Panc1 (cell line): Measurements from ENCODE around the gene SLC9A6. TPM values are rescaled to one million over a fixed set of nuclear protein-coding genes. Genes with fewer than 3 reads are reported as not detected.

Source experiments
- ATAC-seq: fragments of 200-7000 bp; cut with Tn5 transposase; 2 replicates; pipeline ENCODE4 v1.9.1; 2020; ENCODE audit warnings: mild to moderate bottlenecking, moderate library complexity
- BruUV-seq: library from RNA; stranded (reverse); fragments of 400-500 nt; replicated peaks from 2 replicates; lab custom pipeline; 2021; lab: Mats Ljungman, UMichigan
- CTCF ChIA-PET: fragments of 300-600 bp; sonication (Branson Sonifier 250); formaldehyde crosslinking; loops from one replicate; lab custom pipeline; 2022; ENCODE audit warnings: antibody characterized with exemption; lab: Charles Lee
- POLR2A ChIA-PET: fragments of 300-600 bp; sonication (Branson Sonifier 250); formaldehyde crosslinking; loops from one replicate; lab custom pipeline; 2022; ENCODE audit warnings: antibody characterized with exemption; lab: Charles Lee
- DNase-seq: peaks from one replicate; pipeline ENCODE4 v3.0.0-alpha.2; 2010; ENCODE audit warnings: low read depth, low spot score
- H3K27ac ChIP-seq: 2 replicates; pipeline ENCODE4 v1.5.1; 2011; ENCODE audit warnings: mild to moderate bottlenecking, low read length, inconsistent platforms
- H3K27me3 ChIP-seq: fragments of 200-500 bp; sonication (Bioruptor generic); 2 replicates; pipeline ENCODE4 v1.6.0; 2014; ENCODE audit warnings: low read length, inconsistent platforms; ENCODE audit not compliant: control insufficient read depth, insufficient read depth
- H3K36me3 ChIP-seq: fragments of 200-500 bp; sonication (Bioruptor generic); 2 replicates; pipeline ENCODE4 v1.5.1; 2014; ENCODE audit warnings: inconsistent platforms, mild to moderate bottlenecking, low read length, moderate library complexity; ENCODE audit not compliant: control insufficient read depth, insufficient read depth
- H3K4me1 ChIP-seq: 2 replicates; pipeline ENCODE4 v1.5.1; 2011; ENCODE audit warnings: inconsistent platforms, mild to moderate bottlenecking, low read length, moderate library complexity; ENCODE audit not compliant: control insufficient read depth, insufficient read depth
- H3K4me3 ChIP-seq, 2 experiments: 2 replicates each; pipeline ENCODE4 v1.5.1; 2011 to 2012; ENCODE audit warnings: low read depth in 2 of 2, low read length in 2 of 2, mild to moderate bottlenecking in 2 of 2, inconsistent platforms in 1 of 2, moderate library complexity in 1 of 2
- H3K9me3 ChIP-seq: fragments of 200-500 bp; sonication (Bioruptor generic); 2 replicates; pipeline ENCODE4 v1.5.1; 2014; ENCODE audit warnings: low read depth, mild to moderate bottlenecking, inconsistent platforms, low read length, moderate library complexity; ENCODE audit not compliant: control insufficient read depth, insufficient read depth
- CTCF ChIP-seq: fragments of 450-650 bp; IDR thresholded peaks from 2 replicates; pipeline ENCODE4 v1.5.1; 2017; ENCODE audit warnings: mild to moderate bottlenecking
- POLR2AphosphoS5 ChIP-seq: IDR thresholded peaks from 2 replicates; pipeline ENCODE4 v1.6.1; 2012; ENCODE audit warnings: mild to moderate bottlenecking, low read depth, low read length, moderate library complexity
- REST ChIP-seq, 2 experiments: IDR thresholded peaks; 2 replicates each; pipeline ENCODE4 v1.6.1; 2011 to 2012; ENCODE audit warnings: low read depth in 2 of 2, control low read depth in 1 of 2, low read length in 1 of 2, mild to moderate bottlenecking in 1 of 2, moderate library complexity in 1 of 2; ENCODE audit not compliant: insufficient read depth in 1 of 2
- SIN3A ChIP-seq: IDR thresholded peaks from 2 replicates; pipeline ENCODE4 v1.6.1; 2012; ENCODE audit warnings: low read depth, mild to moderate bottlenecking, low read length, moderate library complexity, borderline replicate concordance; ENCODE audit not compliant: insufficient read depth
- TCF7L2 ChIP-seq: IDR thresholded peaks from 2 replicates; pipeline ENCODE4 v1.6.1; 2011; ENCODE audit warnings: mild to moderate bottlenecking, low read depth, low read length, inconsistent platforms
- in situ Hi-C: cut with HindIII; loops from 2 replicates; pipeline ENCODE4 v1.10.0; 2016; ENCODE audit warnings: low sequenced_read_pairs, low pct_unique_long_range_greater_than_20kb
- intact Hi-C: fragments of 100-400 bp; cut with micrococcal nuclease; formaldehyde crosslinking; loops from one replicate; pipeline ENCODE4 v1.10.0; 2022; ENCODE audit not compliant: unreplicated experiment
- total RNA-seq: library from RNA; stranded (reverse); gene quantifications from one replicate; pipeline ENCODE4 v1.2.1, GENCODE V29; 2021; ENCODE audit not compliant: unreplicated experiment

SLC9A6 gene
- total RNA-seq, 1 experiment from 2014 or later: 22.0 TPM

- DNase-seq: no peak
- ATAC-seq: no peak
- in situ Hi-C loops: no loop called here
These were observed 76.1 kb downstream of the SLC9A6 start for GRCh38 chrX:136061286-136061685.

GRCh38 chrX:136061696-136062095, 76.5 kb downstream of the SLC9A6 start:
- in situ Hi-C loops (no loop called here), intact Hi-C loops (no loop called here)
- TF ChIP-seq SIN3A (no peak), POLR2AphosphoS5 (no peak), CTCF (no peak), TCF7L2 (no peak), REST (IDR thresholded peaks at IDR 0.05; ENCODE audit: insufficient read depth in 1 of 2, low read depth in 2 of 2, low read length in 1 of 2) (no peak)
- ATAC-seq (no peak), DNase-seq (no peak)
- CTCF ChIA-PET: no interaction called here
- no TSS peak for BruUV-seq
- H3K27ac ChIP-seq: no peak overlapping the region
- H3K9me3 ChIP-seq: no peaks in the 10 kb centered on the region
- no peaks in the 10 kb centered on the region for H3K36me3 ChIP-seq
- no peak overlapping the region for H3K4me3 ChIP-seq
- H3K4me1 ChIP-seq: no peaks in the 10 kb centered on the region
- POLR2A ChIA-PET: no interaction called here
- peaks cover 6% of the 10 kb centered on the region for H3K27me3 ChIP-seq

More at GRCh38 chrX:136061286-136061685, 76.1 kb downstream of the SLC9A6 start:
- no peaks in the 10 kb centered on the region for H3K4me1 ChIP-seq
- BruUV-seq: no TSS peak
- intact Hi-C loops: no loop called here
- H3K36me3 ChIP-seq: no peaks in the 10 kb centered on the region
- ChIA-PET CTCF (no interaction called here), POLR2A (no interaction called here)
- peaks cover 6% of the 10 kb centered on the region for H3K27me3 ChIP-seq
- no peak overlapping the region for H3K4me3 ChIP-seq
- TF ChIP-seq CTCF (no peak), REST (IDR thresholded peaks at IDR 0.05; ENCODE audit: insufficient read depth in 1 of 2, low read depth in 2 of 2, low read length in 1 of 2) (no peak), TCF7L2 (no peak), POLR2AphosphoS5 (no peak)
- H3K9me3 ChIP-seq: no peaks in the 10 kb centered on the region
- no peak overlapping the region for H3K27ac ChIP-seq
